HG03575 (cell line): Measurements from ENCODE around the gene ACTA1.
A peak's percentile ranks its signal among the peaks of the same experiment; 100 is the strongest.
"Not testable (repeated sequence)": the region's sequence is repeated elsewhere in the genome, so short reads cannot be mapped to it uniquely, and the experiment has no call there.

Experiments
- ATAC-seq: cut with Tn5 transposase; IDR thresholded peaks from one replicate; pipeline ENCODE4 v1.9.1; 2021; ENCODE audit not compliant: unreplicated experiment, insufficient number of reproducible peaks, low FRiP score; ENCODE audit errors: extremely low read depth

The ACTA1 gene

GRCh38 chr1:229447809-229448252 is 13.9 kb upstream of the ACTA1 start:
- ATAC-seq = no peak

DNA sequence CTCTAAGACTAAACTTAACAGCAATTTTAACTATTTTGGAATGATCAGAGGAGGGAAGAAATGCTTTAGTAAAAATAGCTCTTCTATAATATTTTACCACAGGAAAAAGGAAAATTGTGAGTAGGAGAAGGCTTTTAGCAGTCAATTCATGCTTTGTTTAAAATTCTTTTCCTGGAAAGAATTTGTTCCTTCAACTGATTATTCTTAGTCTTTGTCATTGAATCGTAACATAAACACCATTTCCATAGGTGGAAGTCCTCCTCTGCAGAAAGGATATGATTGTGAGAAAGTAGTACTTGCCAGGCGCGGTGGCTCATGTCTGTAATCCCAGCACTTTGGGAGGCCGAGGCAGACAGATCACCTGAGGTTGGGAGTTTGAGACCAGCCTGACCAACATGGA is 11.9 kb upstream of the ACTA1 start:
- ATAC-seq = no peak

DNA sequence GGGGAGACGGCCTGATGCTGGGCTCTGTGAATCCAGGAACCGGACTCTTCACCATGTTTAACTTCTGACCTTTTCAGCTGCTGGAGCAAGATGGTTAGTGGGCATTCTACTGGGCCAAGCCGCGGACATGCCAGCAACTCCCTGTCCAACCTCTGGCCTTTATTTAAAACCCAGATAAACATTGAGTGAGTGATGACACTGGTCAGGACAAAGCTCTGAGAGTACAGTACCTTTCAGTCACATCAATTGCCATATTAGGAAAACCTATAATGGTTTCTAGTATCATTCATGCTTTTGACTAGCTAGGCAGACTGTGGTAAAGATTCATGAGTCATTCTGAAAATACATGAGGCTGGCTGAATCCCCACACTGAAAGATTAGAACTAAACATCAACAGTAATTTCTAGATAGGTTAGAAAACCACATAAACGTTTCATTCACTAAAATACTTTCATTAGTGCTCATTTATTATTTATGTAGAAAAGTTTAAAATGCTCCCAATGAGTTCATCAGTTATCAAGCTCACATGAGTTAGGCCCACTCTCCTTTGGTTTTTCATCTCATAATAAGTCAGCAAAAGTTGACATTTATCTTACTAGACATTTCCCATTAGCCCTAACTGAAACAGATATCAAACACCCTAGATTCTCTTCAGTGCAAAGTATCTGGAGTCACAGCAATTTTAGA is 7.1 kb upstream of the ACTA1 start:
- peak; percentile 96 for ATAC-seq

GRCh38 chr1:229438021-229438420 is 4.1 kb upstream of the ACTA1 start:
- ATAC-seq = no peak

DNA sequence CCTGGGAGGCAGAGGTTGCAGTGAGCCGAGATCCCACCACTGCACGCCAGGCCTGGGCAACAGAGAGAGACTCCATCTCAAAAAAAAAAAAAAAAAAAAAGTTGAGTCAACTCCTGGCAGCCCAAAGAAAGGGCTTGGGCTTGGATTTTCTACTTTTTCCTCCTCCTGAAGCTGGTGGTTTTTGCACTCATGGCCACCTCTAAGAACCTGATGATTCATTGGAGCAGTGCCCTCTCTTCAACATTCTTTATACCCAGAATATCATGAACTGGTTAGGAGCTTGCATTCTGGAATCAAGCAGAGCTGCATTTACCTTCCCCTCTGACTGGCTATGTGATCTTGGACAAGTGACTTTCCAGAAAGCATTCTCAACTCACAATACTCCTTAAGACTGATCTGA is 3.5 kb upstream of the ACTA1 start:
- ATAC-seq = no peak

DNA sequence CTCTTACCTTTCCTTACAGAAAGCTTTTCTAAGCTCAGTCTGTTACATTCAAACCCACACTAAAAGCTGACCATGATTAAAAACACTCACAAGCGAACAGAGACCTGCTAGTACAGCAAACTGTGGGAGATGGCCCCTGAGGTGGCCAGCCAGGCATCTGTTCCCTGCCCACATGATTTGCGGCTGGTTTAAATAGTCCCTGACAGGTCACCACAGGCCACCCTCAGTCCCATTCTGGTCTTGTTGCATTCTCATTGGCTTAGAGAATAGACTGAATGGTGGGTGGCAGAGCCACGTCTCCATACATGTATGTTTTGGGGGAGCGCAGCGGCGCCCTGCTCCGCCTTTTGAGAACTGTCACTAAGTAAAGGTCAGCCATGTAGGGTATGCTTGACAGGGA is 2.3 kb upstream of the ACTA1 start:
- ATAC-seq = no peak

DNA sequence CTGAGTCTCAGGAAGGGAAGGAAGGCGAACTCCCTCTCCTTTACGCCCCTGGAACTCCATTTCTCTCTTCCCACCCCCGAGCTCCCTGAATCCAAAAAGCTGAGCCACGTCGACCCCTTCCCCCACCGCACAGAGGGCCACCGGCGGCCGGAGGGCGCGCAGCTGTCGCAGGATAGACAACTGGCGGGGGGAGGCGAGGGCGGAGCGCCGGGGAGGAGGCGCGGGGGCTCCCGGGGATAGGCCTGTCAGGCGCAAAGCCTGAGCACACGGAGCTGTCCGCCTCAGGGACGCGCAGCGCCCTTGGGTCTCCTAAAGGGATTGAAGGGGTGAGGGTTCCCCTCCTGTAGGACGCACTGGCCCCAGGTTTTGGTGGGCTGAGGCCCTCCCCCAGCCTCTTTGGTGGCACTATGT is 752 bp upstream of the ACTA1 start:
- no peak for ATAC-seq

- ATAC-seq = no peak
Measured at GRCh38 chr1:229433364-229434004, 410 bp downstream of the ACTA1 start.

- no peak for ATAC-seq
Measured at GRCh38 chr1:229432905-229433304, 989 bp downstream of the ACTA1 start.

- no peak for ATAC-seq
Measured at GRCh38 chr1:229432116-229432461, 1.8 kb downstream of the ACTA1 start.

DNA sequence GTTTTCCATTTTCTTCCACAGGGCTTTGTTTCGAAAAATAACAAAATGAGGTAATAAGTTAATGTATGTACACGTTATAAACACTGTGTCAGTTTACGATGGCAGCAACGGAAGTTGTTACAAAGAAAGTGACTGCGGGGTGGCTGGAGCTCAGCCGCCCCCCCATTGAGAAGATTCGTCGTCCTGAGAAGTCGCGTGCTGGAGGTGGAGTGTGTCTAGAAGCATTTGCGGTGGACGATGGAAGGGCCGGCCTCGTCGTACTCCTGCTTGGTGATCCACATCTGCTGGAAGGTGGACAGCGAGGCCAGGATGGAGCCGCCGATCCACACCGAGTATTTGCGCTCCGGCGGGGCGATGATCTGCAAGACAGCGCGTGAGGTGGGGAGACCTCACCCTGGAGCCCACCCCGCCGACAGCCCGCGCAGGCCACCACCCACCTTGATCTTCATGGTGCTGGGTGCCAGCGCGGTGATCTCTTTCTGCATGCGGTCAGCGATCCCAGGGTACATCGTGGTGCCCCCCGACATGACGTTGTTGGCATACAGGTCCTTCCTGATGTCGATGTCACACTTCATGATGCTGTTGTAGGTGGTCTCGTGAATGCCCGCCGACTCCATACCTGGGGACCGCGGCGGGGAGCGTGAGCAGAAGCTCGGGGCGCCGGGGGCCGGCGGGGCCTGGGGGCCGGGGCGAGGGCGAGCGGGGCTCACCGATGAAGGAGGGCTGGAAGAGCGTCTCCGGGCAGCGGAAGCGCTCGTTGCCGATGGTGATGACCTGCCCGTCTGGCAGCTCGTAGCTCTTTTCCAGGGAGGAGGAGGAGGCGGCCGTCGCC is 2.4 kb downstream of the ACTA1 start:
- no peak for ATAC-seq

GRCh38 chr1:229430761-229431283 is 3.1 kb downstream of the ACTA1 start:
- no peak for ATAC-seq

- ATAC-seq = no peak
Measured at GRCh38 chr1:229428256-229428655, 5.6 kb downstream of the ACTA1 start.

GRCh38 chr1:229427572-229427971 is 6.3 kb downstream of the ACTA1 start:
- no peak for ATAC-seq

- ATAC-seq = no peak
Measured at GRCh38 chr1:229425564-229426159, 8.2 kb downstream of the ACTA1 start.

GRCh38 chr1:229420765-229421164 is 13.1 kb downstream of the ACTA1 start:
- no peak for ATAC-seq

DNA sequence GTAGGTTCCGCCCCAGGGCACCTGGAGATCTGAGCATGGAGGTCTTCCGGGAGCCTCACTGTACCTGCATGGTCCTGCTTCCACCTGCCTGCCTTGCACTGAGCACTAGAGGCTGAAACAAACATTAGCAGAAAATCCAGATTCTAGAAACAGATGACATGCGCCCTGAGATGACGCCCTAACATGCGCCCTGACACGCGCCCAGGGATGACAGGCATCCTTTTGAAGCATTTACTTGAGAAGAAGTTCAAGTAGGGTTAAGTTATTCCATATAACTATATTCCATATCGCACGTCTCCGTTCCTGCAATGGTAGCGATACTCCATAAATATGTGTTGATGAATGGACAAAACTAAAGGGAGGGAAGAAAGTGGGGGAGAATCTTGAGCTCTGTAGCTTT is 13.7 kb downstream of the ACTA1 start:
- ATAC-seq = no peak

- not testable (repeated sequence) for ATAC-seq
Measured at GRCh38 chr1:229418586-229418985, 15.3 kb downstream of the ACTA1 start.

DNA sequence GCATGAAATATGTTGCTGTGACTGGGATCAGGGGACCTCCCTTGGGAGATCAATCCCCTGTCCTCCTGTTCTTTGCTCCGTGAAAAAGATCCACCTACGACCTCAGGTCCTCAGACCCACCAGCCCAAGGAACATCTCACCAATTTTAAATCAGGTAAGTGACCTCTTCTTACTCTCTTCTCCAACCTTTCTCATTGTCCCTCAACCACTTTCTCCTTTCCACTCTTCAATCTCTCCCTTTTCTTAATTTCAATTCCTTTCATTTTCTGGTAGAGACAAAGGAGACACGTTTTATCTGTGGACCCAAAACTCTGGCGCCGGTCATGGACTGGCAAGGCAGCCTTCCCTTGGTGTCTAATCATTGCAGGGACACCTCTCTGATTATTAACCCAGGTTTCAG is 21.1 kb downstream of the ACTA1 start:
- ATAC-seq = not testable (repeated sequence)
